Right lobe of liver (tissue), 4 donors: Measurements from ENCODE around the gene FURIN.

ENCODE experiments used
- POLR2A ChIP-seq: fragments of 450-650 bp; IDR thresholded peaks from one replicate; pipeline ENCODE4 v1.6.1; 2017; ENCODE audit warnings: antibody characterized with exemption, mild to moderate bottlenecking
- TF ChIP-seq, protein P1 (sequence below), 4 donors: fragments of 200-600 bp in 3 of 4; fragments of 450-650 bp in 1 of 4; IDR thresholded peaks; one replicate each; pipeline versions ENCODE4 v1.5.1 to v1.8.0; 2016 to 2022; ENCODE audit warnings: antibody characterized with exemption in 4 of 4, mild to moderate bottlenecking in 2 of 4
- donor health status: DM: no; HTN: no; CAD: no.
- donor health status: DM: no; HTN: no; CAD: no.
- donor health status: DM: no; HTN: yes; CAD: no.

GRCh38 chr15:90839187-90840071 is 29.0 kb upstream of the FURIN start:
- TF ChIP-seq, protein P1, sequence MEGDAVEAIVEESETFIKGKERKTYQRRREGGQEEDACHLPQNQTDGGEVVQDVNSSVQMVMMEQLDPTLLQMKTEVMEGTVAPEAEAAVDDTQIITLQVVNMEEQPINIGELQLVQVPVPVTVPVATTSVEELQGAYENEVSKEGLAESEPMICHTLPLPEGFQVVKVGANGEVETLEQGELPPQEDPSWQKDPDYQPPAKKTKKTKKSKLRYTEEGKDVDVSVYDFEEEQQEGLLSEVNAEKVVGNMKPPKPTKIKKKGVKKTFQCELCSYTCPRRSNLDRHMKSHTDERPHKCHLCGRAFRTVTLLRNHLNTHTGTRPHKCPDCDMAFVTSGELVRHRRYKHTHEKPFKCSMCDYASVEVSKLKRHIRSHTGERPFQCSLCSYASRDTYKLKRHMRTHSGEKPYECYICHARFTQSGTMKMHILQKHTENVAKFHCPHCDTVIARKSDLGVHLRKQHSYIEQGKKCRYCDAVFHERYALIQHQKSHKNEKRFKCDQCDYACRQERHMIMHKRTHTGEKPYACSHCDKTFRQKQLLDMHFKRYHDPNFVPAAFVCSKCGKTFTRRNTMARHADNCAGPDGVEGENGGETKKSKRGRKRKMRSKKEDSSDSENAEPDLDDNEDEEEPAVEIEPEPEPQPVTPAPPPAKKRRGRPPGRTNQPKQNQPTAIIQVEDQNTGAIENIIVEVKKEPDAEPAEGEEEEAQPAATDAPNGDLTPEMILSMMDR (IDR thresholded peaks at IDR 0.05), result no peak
- no peak for TF ChIP-seq POLR2A
